T-helper 17 cell (primary cell): Measurements from ENCODE around the gene HSDL2. TPM values are rescaled to one million over a fixed set of nuclear protein-coding genes. Genes with fewer than 3 reads are reported as not detected.

ENCODE experiments used
- ATAC-seq: fragments of 150-1000 bp; cut with Tn5 transposase; 2 replicates; pipeline ENCODE4 v1.10.0; 2021; ENCODE audit warnings: mild to moderate bottlenecking, moderate library complexity
- DNase-seq, 3 donors: peaks; one replicate each; pipeline versions ENCODE4 v3.0.0 to v3.0.0-alpha.2; 2020 to 2021
- H3K9me3 ChIP-seq: one replicate; pipeline ENCODE4 v1.7.0; 2013; ENCODE audit warnings: low read length, mild to moderate bottlenecking; ENCODE audit not compliant: control insufficient read depth, poor library complexity, severe bottlenecking
- H3K27ac Mint-ChIP-seq: one replicate; pipeline ENCODE4 v1.8.0; 2022; ENCODE audit warnings: mild to moderate bottlenecking, moderate library complexity, mixed read lengths
- H3K27me3 Mint-ChIP-seq: one replicate; pipeline ENCODE4 v1.8.0; 2022; ENCODE audit warnings: mixed read lengths
- H3K36me3 Mint-ChIP-seq: one replicate; pipeline ENCODE4 v1.8.0; 2022; ENCODE audit warnings: low read depth, mixed read lengths
- H3K4me1 Mint-ChIP-seq: one replicate; pipeline ENCODE4 v1.8.0; 2022; ENCODE audit warnings: mild to moderate bottlenecking, mixed read lengths
- H3K4me3 Mint-ChIP-seq: one replicate; pipeline ENCODE4 v1.8.0; 2022; ENCODE audit warnings: mild to moderate bottlenecking, moderate library complexity, mixed read lengths
- total RNA-seq, 4 donors: library from RNA in 2 of 4; stranded (reverse) in 2 of 4; gene quantifications; one replicate each; pipeline ENCODE4 v1.2.3 and lab custom pipeline; 2022 to 2026

The HSDL2 gene
- total RNA-seq, 2 donors from 2014 or later, result 7.9 to 10.1 TPM

GRCh38 chr9:112447283-112447761, 67.4 kb downstream of the HSDL2 start:
- Mint-ChIP-seq H3K36me3 (peaks cover 2% of the 10 kb centered on the region), H3K27ac (no peak overlapping the region), H3K4me3 (no peak overlapping the region), H3K27me3 (no peaks in the 10 kb centered on the region), H3K4me1 (peaks cover 6% of the 10 kb centered on the region)
- H3K9me3 ChIP-seq, result no peaks in the 10 kb centered on the region
- ATAC-seq, result no peak
- no peak for DNase-seq

DNA sequence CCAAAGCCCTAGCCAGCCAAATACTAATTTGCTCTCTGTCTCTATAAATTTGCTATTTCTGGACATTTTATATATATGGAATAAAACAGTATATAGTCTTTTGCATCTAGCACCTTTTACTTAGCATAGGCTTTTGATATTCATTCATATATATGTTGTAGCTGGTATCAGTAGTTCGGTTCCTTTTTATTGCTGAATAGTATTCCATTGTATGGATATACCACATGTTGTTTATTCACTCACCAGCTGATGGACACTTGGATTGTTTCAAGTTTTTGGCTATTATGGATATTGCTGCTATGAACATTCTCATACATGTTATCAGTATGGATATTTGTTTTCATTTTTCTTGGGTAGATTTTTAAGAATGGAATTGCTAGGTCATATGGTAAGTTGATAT, 82.9 kb downstream of the HSDL2 start:
- peaks cover 3% of the 10 kb centered on the region for H3K4me1 Mint-ChIP-seq
- DNase-seq (no peak), ATAC-seq (no peak)
- no peaks in the 10 kb centered on the region for H3K27me3 Mint-ChIP-seq
- no peak overlapping the region for H3K4me3 Mint-ChIP-seq
- H3K9me3 ChIP-seq, result no peaks in the 10 kb centered on the region
- peaks cover 11% of the 10 kb centered on the region for H3K36me3 Mint-ChIP-seq
- H3K27ac Mint-ChIP-seq, result no peak overlapping the region

- DNase-seq, result no peak
- no peak for ATAC-seq
- Mint-ChIP-seq H3K27ac (no peak overlapping the region), H3K27me3 (no peaks in the 10 kb centered on the region), H3K4me1 (peaks cover 2% of the 10 kb centered on the region), H3K36me3 (peaks cover 12% of the 10 kb centered on the region), H3K4me3 (no peak overlapping the region)
- no peaks in the 10 kb centered on the region for H3K9me3 ChIP-seq
Measured at GRCh38 chr9:112465352-112465751, 85.4 kb downstream of the HSDL2 start.

DNA sequence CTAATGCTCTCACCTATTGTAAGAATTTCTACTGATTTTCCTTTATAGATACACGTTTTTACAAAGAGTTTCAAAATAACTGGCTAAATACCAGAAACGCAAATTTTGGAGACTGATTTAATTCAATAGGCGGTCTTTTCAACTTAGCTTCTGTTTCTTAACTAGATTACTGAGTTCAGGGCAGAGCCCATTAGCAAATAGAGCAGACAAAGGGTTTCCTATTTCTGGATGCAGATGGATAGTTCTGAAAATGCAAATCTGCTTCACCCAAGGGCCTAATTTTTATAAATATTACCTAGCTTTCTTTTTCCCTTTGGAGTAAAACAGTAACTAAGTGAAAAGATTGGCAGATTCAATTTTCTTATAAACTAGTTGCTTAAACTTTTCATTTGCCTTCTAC, 93.1 kb downstream of the HSDL2 start:
- H3K27me3 Mint-ChIP-seq, result no peaks in the 10 kb centered on the region
- H3K27ac Mint-ChIP-seq, result no peak overlapping the region
- no peak for DNase-seq
- no peaks in the 10 kb centered on the region for H3K4me1 Mint-ChIP-seq
- no peaks in the 10 kb centered on the region for H3K9me3 ChIP-seq
- H3K4me3 Mint-ChIP-seq, result no peak overlapping the region
- H3K36me3 Mint-ChIP-seq, result peaks cover 4% of the 10 kb centered on the region
- no peak for ATAC-seq

DNA sequence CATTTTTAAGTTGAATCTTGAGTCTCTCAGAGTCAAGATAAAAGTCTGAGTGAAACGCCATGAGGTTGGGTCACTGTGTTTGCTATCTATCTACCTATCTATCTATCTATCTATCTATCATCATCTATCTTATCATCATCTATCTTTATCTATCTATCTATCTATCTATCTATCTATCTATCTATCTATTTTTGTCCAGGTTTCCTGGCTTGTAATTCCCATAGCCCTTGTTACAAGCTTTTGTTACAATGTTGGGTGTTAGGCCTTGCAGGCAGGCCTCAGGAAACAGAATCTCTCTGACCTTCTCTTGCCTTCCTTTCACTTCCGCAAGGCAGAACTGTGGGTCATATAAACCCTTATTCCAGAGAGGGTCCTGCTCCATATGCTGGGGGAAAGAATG, 94.1 kb downstream of the HSDL2 start:
- no peaks in the 10 kb centered on the region for H3K27me3 Mint-ChIP-seq
- ATAC-seq (no peak), DNase-seq (no peak)
- H3K27ac Mint-ChIP-seq, result no peak overlapping the region
- no peaks in the 10 kb centered on the region for H3K9me3 ChIP-seq
- H3K4me1 Mint-ChIP-seq, result no peaks in the 10 kb centered on the region
- no peaks in the 10 kb centered on the region for H3K36me3 Mint-ChIP-seq
- H3K4me3 Mint-ChIP-seq, result no peak overlapping the region

DNA sequence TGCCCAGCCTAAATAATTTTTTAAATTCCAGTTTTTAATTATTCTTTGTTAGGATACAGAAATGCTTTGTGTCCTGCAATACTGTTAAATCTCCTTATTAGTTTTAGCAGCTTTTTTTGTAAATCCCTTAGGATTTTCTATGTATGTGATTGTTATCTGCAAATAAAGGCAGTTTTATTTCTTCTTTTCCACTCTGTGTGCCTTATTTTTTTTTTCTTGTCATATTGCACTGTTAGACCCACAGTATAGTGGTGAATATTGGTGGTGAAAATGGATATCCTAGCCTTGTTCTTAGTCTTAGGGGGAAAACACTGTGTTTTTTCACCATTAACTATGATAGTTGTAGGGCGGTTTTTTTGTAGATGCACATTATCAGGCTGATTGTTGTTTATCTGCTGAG, 95.4 kb downstream of the HSDL2 start:
- no peak overlapping the region for H3K27ac Mint-ChIP-seq
- H3K27me3 Mint-ChIP-seq, result no peaks in the 10 kb centered on the region
- H3K9me3 ChIP-seq, result no peaks in the 10 kb centered on the region
- ATAC-seq (no peak), DNase-seq (no peak)
- H3K36me3 Mint-ChIP-seq, result no peaks in the 10 kb centered on the region
- H3K4me1 Mint-ChIP-seq, result no peaks in the 10 kb centered on the region
- H3K4me3 Mint-ChIP-seq, result no peak overlapping the region

DNA sequence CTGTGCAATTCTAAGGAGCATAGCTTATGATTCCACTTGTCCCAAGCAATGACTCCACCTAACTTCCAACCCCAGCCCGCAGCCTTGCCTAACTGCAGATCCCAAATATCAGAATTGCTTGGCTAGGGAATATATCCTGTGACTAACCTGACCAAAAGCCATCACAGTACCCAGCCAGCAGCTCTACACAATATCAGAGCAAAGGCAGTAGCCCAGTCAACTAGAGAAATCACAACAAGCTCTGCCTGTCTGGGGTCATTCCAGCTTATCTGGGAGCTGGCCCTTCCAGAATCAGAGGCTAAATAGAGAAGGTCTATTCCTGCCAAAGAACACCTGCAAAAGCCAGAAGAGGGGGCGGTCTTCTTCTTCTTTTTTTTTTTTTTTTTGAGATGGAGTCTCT, 97.4 kb downstream of the HSDL2 start:
- H3K9me3 ChIP-seq, result no peaks in the 10 kb centered on the region
- H3K4me3 Mint-ChIP-seq, result no peak overlapping the region
- no peak overlapping the region for H3K27ac Mint-ChIP-seq
- no peaks in the 10 kb centered on the region for H3K27me3 Mint-ChIP-seq
- no peaks in the 10 kb centered on the region for H3K4me1 Mint-ChIP-seq
- no peaks in the 10 kb centered on the region for H3K36me3 Mint-ChIP-seq
- ATAC-seq, result no peak
- no peak for DNase-seq

GRCh38 chr9:112479221-112479620, 99.3 kb downstream of the HSDL2 start:
- H3K9me3 ChIP-seq, result no peaks in the 10 kb centered on the region
- no peaks in the 10 kb centered on the region for H3K4me1 Mint-ChIP-seq
- ATAC-seq, result no peak
- H3K36me3 Mint-ChIP-seq, result no peaks in the 10 kb centered on the region
- no peak overlapping the region for H3K27ac Mint-ChIP-seq
- H3K27me3 Mint-ChIP-seq, result no peaks in the 10 kb centered on the region
- DNase-seq, result no peak
- H3K4me3 Mint-ChIP-seq, result no peak overlapping the region

GRCh38 chr9:112484607-112485006, 104.7 kb downstream of the HSDL2 start:
- Mint-ChIP-seq H3K4me1 (peaks cover 15% of the 10 kb centered on the region), H3K4me3 (no peak overlapping the region), H3K27me3 (no peaks in the 10 kb centered on the region), H3K27ac (no peak overlapping the region), H3K36me3 (peaks cover 2% of the 10 kb centered on the region)
- no peak for DNase-seq
- no peak for ATAC-seq
- H3K9me3 ChIP-seq, result no peaks in the 10 kb centered on the region

DNA sequence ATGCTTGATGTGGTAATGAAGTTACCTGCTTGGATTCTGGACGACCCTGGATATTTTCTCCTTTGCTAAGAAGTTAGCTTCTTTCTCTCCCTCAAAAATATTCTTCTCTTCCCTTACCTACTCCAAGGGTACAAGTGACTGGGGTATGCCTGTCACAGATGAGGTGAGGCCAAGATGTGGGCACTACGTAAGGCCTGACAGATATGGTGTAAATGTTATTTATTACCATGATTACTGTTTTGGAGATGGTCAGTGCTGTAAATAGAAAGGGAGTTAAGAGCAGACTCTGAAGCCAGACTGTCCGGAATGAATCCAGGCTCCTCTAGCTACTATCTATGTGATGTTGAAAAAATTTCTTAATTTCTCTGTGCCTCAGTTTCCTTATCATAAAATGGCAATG, 105.7 kb downstream of the HSDL2 start:
- Mint-ChIP-seq H3K36me3 (peaks cover 2% of the 10 kb centered on the region), H3K4me1 (peaks cover 15% of the 10 kb centered on the region), H3K27ac (peak overlapping the region; percentile 92), H3K27me3 (no peaks in the 10 kb centered on the region), H3K4me3 (peak overlapping the region; percentile 97)
- H3K9me3 ChIP-seq, result no peaks in the 10 kb centered on the region
- DNase-seq (no peak), ATAC-seq (no peak)

DNA sequence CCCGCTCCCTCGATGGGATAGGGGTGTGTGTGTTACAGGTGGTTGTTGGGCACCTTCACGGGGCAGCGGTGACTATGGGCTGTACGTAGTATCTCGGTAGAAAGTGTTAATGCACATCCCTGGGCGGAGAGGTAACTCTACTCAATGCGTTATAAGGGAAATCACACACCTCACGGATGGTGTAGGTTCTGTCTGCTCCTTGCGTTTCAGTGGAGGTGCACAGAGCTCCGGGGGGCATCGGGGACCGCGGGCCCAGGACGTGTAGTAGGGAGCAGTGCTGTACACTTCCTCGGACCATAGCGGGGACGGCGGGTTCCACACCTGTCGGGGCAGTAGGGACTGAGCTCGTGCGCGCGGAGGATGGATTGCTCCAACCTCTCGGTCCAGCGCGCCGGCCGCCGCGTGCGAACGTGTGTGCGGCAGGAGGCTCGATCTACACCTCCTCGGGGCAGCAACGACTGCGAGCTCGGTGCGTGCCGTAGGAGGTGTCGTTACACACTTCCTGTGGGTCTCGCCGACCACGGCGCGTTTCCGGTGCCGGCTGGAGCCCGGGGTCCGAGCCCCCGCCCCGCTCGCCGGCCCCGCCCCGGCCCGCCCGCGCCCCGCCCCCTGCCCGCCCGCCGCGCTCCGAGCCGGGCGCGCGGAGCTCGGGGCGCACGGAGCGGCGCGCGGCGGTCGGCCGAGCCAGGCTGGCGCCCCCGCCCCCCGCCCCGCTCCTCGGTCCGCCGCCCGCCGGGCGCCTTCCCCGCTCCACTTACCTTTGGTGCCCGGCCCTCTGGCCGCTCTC, 106.5 kb downstream of the HSDL2 start, which contains the start of gene KIAA1958:
Gene KIAA1958 (plus strand): TSS at position 607 of the 787 bp plus-strand sequence. CDS start 87,254 bp downstream, outside the sequence.
- peaks cover 2% of the 10 kb centered on the region for H3K36me3 Mint-ChIP-seq
- no peaks in the 10 kb centered on the region for H3K9me3 ChIP-seq
- DNase-seq (peak; percentile 45 to 61 (median 59)), ATAC-seq (peak; percentile 90)
- peak within 1 kb of the TSS; percentile 92 for H3K27ac Mint-ChIP-seq
- H3K4me1 Mint-ChIP-seq, result peaks cover 15% of the 10 kb centered on the region
- H3K4me3 Mint-ChIP-seq, result peak within 1 kb of the TSS; percentile 97
- H3K27me3 Mint-ChIP-seq, result no peaks in the 10 kb centered on the region

DNA sequence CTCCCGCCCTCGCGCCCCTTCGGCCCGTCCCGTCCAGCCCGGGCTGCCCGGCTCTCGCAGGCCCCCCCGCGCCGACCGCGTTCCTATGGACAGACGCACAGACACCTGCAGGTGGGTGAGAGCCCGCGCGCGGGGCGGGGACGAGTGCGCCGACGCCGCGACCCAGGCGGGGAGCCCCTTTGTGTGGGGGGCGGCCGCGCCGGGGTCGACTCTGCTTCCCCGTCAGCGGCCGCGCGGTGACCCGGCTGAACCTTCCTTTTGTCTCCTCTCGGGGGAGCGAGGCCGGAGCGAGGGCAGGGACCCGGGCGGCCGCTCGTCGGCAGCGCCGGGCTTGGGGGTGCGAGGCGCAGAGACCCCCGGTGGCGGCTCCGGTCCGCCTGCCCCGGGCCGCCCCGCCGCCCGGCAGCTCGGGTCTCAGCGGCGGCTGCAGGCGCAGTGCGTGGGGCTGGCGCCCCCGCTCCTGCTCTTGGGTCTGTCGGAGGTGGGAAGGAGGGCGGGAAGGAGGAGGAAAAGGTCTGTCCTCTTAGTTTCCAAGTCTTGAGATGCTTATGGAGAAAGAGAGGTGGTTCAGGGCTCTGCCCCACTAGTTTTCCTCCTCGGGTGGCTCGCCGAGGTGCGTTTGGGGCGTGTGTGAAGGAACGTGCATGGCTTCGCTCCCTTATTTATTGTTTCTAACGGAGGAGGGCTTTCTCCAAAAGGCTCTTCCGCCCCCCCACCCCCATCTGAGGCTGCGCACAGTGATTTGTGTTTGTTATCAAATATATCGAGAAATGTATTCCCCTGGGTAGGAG, 107.3 kb downstream of the HSDL2 start:
- no peaks in the 10 kb centered on the region for H3K9me3 ChIP-seq
- Mint-ChIP-seq H3K36me3 (peaks cover 2% of the 10 kb centered on the region), H3K4me3 (peak overlapping the region; percentile 94), H3K27me3 (no peaks in the 10 kb centered on the region), H3K4me1 (peaks cover 15% of the 10 kb centered on the region), H3K27ac (peak overlapping the region; percentile 78)
- ATAC-seq (peak; percentile 28), DNase-seq (peak in 2 of 3 donors; percentile 20 to 23)

- Mint-ChIP-seq H3K4me3 (peak overlapping the region; percentile 94), H3K27ac (peak overlapping the region; percentile 78), H3K27me3 (no peaks in the 10 kb centered on the region), H3K4me1 (peaks cover 15% of the 10 kb centered on the region), H3K36me3 (peaks cover 2% of the 10 kb centered on the region)
- DNase-seq (no peak), ATAC-seq (no peak)
- H3K9me3 ChIP-seq, result no peaks in the 10 kb centered on the region
Measured at GRCh38 chr9:112487799-112488340, 108.0 kb downstream of the HSDL2 start.
